WTC11 (cell line): ENCODE results near the gene GJB5. TPM values are rescaled to one million over a fixed set of nuclear protein-coding genes. Genes with fewer than 3 reads are reported as not detected.

Source experiments
- ATAC-seq: fragments of 200-7000 bp; cut with Tn5 transposase; 2 replicates; pipeline ENCODE4 v1.10.0; 2021; ENCODE audit warnings: mild to moderate bottlenecking, moderate library complexity
- CTCF ChIA-PET: fragments of 300-600 bp; sonication (Branson Sonifier 250); formaldehyde crosslinking; loops from one replicate; lab custom pipeline; 2021; ENCODE audit warnings: antibody characterized with exemption; lab: Charles Lee
- POLR2A ChIA-PET: fragments of 350-600 bp; sonication (Branson Sonifier 250); formaldehyde crosslinking; loops from one replicate; lab custom pipeline; 2021; ENCODE audit warnings: antibody characterized with exemption; lab: Charles Lee
- DNase-seq: peaks from one replicate; pipeline ENCODE4 v3.0.0; 2021; ENCODE audit warnings: low spot score
- H3K27ac Mint-ChIP-seq: 2 replicates; pipeline ENCODE4 v1.8.0; 2021; ENCODE audit warnings: mixed read lengths
- H3K27me3 Mint-ChIP-seq: 2 replicates; pipeline ENCODE4 v1.8.0; 2021; ENCODE audit warnings: low read depth, mild to moderate bottlenecking, moderate library complexity, mixed read lengths
- H3K36me3 Mint-ChIP-seq: 2 replicates; pipeline ENCODE4 v1.8.0; 2021; ENCODE audit warnings: mixed read lengths
- H3K4me1 Mint-ChIP-seq: 2 replicates; pipeline ENCODE4 v1.8.0; 2022; ENCODE audit warnings: mixed read lengths
- H3K4me3 Mint-ChIP-seq: 2 replicates; pipeline ENCODE4 v1.8.0; 2021; ENCODE audit warnings: mild to moderate bottlenecking, moderate library complexity, mixed read lengths
- H3K9me3 Mint-ChIP-seq: 2 replicates; pipeline ENCODE4 v1.8.0; 2021; ENCODE audit warnings: mixed read lengths
- CBFB ChIP-seq: sonication (generic); formaldehyde crosslinking; IDR thresholded peaks from 2 replicates; pipeline ENCODE4 v1.8.1; 2022; ENCODE audit warnings: mild to moderate bottlenecking, low read depth, missing genetic modification reagents
- CREB1 ChIP-seq: sonication (generic); formaldehyde crosslinking; IDR thresholded peaks from 2 replicates; pipeline ENCODE4 v1.8.0; 2023; ENCODE audit warnings: mild to moderate bottlenecking, missing genetic modification reagents
- ESRRA ChIP-seq: sonication (generic); formaldehyde crosslinking; IDR thresholded peaks from 2 replicates; pipeline ENCODE4 v1.8.1; 2022; ENCODE audit warnings: mild to moderate bottlenecking, missing genetic modification reagents, borderline replicate concordance
- GRHL2 ChIP-seq: fragments of 250-450 bp; sonication (Bioruptor Pico); IDR thresholded peaks from 2 replicates; pipeline ENCODE4 v1.8.0; 2022; ENCODE audit warnings: mild to moderate bottlenecking, moderate library complexity; ENCODE audit not compliant: insufficient replicate concordance, severe bottlenecking
- GTF2I ChIP-seq: fragments of 250-450 bp; sonication (Bioruptor Pico); conservative IDR thresholded peaks from 2 replicates; pipeline ENCODE4 v1.4.0; 2021; ENCODE audit warnings: mild to moderate bottlenecking
- TP53 ChIP-seq: sonication (generic); formaldehyde crosslinking; IDR thresholded peaks from 2 replicates; pipeline ENCODE4 v1.8.1; 2023; ENCODE audit warnings: mild to moderate bottlenecking, missing genetic modification reagents
- ZNF423 ChIP-seq: fragments of 250-450 bp; sonication (Bioruptor Pico); IDR thresholded peaks from 2 replicates; pipeline ENCODE4 v2.1.2; 2022; ENCODE audit warnings: mild to moderate bottlenecking, moderate library complexity
- ZNF671 ChIP-seq: fragments of 250-450 bp; sonication (Bioruptor Pico); IDR thresholded peaks from 2 replicates; pipeline ENCODE4 v1.8.0; 2021; ENCODE audit warnings: mild to moderate bottlenecking
- total RNA-seq: library from RNA; stranded (reverse); gene quantifications from 3 replicates; pipeline ENCODE4 v1.2.3, GENCODE V29; 2021
- TF ChIP-seq, protein P1 (sequence below): sonication (generic); formaldehyde crosslinking; IDR thresholded peaks from 2 replicates; pipeline ENCODE4 v1.8.0; 2023; ENCODE audit warnings: missing genetic modification reagents, mild to moderate bottlenecking, borderline replicate concordance
- TF ChIP-seq, protein P2 (sequence below): sonication (generic); formaldehyde crosslinking; IDR thresholded peaks from 2 replicates; pipeline ENCODE4 v1.8.1; 2023; ENCODE audit warnings: mild to moderate bottlenecking, moderate library complexity, missing genetic modification reagents
- TF ChIP-seq, protein P3 (sequence below): sonication (generic); formaldehyde crosslinking; IDR thresholded peaks from 2 replicates; pipeline ENCODE4 v1.8.0; 2022; ENCODE audit warnings: mild to moderate bottlenecking, missing genetic modification reagents
- TF ChIP-seq, protein P4 (sequence below): sonication (generic); formaldehyde crosslinking; conservative IDR thresholded peaks from 2 replicates; pipeline ENCODE4 v1.8.1; 2023; ENCODE audit warnings: mild to moderate bottlenecking, low read depth, missing genetic modification reagents, moderate library complexity
- TF ChIP-seq, protein P5 (sequence below): sonication (generic); formaldehyde crosslinking; IDR thresholded peaks from 2 replicates; pipeline ENCODE4 v1.8.0; 2023; ENCODE audit warnings: mild to moderate bottlenecking, missing genetic modification reagents
- TF ChIP-seq, protein P6 (sequence below): fragments of 250-450 bp; sonication (Bioruptor Pico); IDR thresholded peaks from 2 replicates; pipeline ENCODE4 v1.8.0; 2021; ENCODE audit warnings: mild to moderate bottlenecking
- TF ChIP-seq, protein P7 (sequence below): fragments of 200-600 bp; IDR thresholded peaks from 2 replicates; pipeline ENCODE4 v1.8.0; 2022; ENCODE audit warnings: antibody characterized with exemption

GJB5 gene
- total RNA-seq, 1 experiment from 2014 or later: 0.55 TPM

DNA sequence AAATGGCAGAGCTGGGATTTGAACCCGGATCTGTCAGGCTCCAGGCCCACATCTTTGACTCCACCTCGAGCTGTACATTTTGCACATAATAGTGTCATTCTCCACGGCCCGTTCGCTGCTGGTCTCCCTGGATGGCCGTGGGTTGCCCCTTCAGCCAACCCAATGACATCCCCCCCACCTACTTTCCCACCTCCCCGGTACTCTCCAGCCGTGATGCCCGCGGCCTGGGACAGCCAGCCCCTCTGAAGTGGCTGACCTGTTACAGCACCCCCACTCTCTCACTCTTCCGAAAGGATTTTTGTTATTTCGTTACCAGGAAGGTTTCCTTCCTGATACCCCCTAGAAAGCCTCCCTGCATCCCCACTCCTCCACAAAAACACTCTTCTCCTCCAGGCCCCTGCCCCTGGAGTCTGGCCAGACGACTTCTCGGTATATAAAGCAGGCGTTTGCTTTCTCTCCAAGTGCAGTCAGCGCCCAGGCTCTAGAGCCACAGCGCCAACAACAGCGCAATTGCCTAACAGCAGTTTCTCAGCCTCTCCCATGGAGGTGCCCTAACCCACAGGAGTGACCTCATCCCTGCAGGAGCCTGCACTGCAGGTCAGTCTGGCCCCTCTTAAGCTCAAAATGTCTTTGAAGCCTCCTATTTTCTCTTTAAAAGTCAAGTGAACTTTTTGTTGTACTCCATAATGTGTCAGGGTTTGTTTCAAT is 14.5 kb upstream of the GJB5 start (continued):
- TF ChIP-seq, protein P1, sequence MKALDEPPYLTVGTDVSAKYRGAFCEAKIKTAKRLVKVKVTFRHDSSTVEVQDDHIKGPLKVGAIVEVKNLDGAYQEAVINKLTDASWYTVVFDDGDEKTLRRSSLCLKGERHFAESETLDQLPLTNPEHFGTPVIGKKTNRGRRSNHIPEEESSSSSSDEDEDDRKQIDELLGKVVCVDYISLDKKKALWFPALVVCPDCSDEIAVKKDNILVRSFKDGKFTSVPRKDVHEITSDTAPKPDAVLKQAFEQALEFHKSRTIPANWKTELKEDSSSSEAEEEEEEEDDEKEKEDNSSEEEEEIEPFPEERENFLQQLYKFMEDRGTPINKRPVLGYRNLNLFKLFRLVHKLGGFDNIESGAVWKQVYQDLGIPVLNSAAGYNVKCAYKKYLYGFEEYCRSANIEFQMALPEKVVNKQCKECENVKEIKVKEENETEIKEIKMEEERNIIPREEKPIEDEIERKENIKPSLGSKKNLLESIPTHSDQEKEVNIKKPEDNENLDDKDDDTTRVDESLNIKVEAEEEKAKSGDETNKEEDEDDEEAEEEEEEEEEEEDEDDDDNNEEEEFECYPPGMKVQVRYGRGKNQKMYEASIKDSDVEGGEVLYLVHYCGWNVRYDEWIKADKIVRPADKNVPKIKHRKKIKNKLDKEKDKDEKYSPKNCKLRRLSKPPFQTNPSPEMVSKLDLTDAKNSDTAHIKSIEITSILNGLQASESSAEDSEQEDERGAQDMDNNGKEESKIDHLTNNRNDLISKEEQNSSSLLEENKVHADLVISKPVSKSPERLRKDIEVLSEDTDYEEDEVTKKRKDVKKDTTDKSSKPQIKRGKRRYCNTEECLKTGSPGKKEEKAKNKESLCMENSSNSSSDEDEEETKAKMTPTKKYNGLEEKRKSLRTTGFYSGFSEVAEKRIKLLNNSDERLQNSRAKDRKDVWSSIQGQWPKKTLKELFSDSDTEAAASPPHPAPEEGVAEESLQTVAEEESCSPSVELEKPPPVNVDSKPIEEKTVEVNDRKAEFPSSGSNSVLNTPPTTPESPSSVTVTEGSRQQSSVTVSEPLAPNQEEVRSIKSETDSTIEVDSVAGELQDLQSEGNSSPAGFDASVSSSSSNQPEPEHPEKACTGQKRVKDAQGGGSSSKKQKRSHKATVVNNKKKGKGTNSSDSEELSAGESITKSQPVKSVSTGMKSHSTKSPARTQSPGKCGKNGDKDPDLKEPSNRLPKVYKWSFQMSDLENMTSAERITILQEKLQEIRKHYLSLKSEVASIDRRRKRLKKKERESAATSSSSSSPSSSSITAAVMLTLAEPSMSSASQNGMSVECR (CRISPR knock-in tag): no peak
- TF ChIP-seq TP53 (CRISPR knock-in tag): no peak
- no peak for TF ChIP-seq ZNF671 (CRISPR knock-in tag)
- no peak for TF ChIP-seq GRHL2 (CRISPR knock-in tag)
- TF ChIP-seq CBFB (CRISPR knock-in tag): no peak

DNA sequence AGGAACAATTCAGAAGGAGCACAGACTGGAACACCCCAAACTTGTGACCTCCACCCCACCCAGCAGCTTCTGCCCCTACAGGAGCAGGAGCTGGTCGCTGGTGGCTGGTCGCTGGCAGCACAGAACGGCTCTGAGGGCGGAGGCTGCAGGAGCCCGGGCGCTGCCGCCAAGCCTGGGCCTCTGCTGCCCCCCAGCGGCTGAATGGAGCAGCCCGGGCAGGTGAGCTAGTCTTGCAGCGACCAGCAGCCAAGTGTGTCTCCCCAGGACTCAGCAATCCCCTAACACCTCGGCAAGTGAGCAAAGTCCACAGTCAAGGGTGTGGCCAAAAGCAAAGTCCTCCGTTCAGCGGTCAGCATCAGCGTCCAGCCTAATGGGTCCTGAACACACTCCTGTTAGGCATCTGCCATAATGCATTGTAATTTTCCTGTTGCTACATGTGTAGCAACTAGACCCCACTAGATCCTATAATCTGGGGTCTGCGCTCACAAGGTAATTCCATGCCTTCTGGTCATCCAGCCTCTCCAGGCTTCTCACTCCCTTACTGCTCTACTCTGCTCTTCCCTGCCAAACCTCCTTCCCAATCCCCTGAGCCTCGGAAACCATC is 12.1 kb upstream of the GJB5 start:
- peaks cover 8% of the 10 kb centered on the region for H3K27me3 Mint-ChIP-seq
- CTCF ChIA-PET: interaction anchor here (0.6 to 2.6 kb wide), 84 partner anchors 10 to 1110 kb away, joined by 3 to 45 read pairs (median 4); partner anchors contain the start of genes GJB3, GJB4 and GJB5

More for the DNA sequence above, 12.1 kb upstream of the GJB5 start:
- Mint-ChIP-seq H3K27ac (no peak overlapping the region), H3K4me1 (peaks cover 10% of the 10 kb centered on the region), H3K4me3 (no peak overlapping the region), H3K36me3 (no peaks in the 10 kb centered on the region)
- POLR2A ChIA-PET: interaction anchor here (0.7 to 1.1 kb wide), 2 partner anchors 15 to 32 kb away, joined by 3 read pairs; no protein-coding TSS in a partner anchor
- TF ChIP-seq CREB1 (CRISPR knock-in tag): no peak
- no peak for TF ChIP-seq ESRRA
- TF ChIP-seq, protein P2, sequence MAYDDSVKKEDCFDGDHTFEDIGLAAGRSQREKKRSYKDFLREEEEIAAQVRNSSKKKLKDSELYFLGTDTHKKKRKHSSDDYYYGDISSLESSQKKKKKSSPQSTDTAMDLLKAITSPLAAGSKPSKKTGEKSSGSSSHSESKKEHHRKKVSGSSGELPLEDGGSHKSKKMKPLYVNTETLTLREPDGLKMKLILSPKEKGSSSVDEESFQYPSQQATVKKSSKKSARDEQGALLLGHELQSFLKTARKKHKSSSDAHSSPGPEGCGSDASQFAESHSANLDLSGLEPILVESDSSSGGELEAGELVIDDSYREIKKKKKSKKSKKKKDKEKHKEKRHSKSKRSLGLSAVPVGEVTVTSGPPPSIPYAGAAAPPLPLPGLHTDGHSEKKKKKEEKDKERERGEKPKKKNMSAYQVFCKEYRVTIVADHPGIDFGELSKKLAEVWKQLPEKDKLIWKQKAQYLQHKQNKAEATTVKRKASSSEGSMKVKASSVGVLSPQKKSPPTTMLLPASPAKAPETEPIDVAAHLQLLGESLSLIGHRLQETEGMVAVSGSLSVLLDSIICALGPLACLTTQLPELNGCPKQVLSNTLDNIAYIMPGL (CRISPR knock-in tag): peak; percentile 64; the same call in 1 of the 2 replicates
- TF ChIP-seq, protein P3, sequence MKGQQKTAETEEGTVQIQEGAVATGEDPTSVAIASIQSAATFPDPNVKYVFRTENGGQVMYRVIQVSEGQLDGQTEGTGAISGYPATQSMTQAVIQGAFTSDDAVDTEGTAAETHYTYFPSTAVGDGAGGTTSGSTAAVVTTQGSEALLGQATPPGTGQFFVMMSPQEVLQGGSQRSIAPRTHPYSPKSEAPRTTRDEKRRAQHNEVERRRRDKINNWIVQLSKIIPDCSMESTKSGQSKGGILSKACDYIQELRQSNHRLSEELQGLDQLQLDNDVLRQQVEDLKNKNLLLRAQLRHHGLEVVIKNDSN (CRISPR knock-in tag): 0 out of 2 replicates have a peak, but pooled peaks have one; percentile 28
- TF ChIP-seq, protein P4, sequence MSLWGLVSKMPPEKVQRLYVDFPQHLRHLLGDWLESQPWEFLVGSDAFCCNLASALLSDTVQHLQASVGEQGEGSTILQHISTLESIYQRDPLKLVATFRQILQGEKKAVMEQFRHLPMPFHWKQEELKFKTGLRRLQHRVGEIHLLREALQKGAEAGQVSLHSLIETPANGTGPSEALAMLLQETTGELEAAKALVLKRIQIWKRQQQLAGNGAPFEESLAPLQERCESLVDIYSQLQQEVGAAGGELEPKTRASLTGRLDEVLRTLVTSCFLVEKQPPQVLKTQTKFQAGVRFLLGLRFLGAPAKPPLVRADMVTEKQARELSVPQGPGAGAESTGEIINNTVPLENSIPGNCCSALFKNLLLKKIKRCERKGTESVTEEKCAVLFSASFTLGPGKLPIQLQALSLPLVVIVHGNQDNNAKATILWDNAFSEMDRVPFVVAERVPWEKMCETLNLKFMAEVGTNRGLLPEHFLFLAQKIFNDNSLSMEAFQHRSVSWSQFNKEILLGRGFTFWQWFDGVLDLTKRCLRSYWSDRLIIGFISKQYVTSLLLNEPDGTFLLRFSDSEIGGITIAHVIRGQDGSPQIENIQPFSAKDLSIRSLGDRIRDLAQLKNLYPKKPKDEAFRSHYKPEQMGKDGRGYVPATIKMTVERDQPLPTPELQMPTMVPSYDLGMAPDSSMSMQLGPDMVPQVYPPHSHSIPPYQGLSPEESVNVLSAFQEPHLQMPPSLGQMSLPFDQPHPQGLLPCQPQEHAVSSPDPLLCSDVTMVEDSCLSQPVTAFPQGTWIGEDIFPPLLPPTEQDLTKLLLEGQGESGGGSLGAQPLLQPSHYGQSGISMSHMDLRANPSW (CRISPR knock-in tag): no peak
- TF ChIP-seq, protein P5, sequence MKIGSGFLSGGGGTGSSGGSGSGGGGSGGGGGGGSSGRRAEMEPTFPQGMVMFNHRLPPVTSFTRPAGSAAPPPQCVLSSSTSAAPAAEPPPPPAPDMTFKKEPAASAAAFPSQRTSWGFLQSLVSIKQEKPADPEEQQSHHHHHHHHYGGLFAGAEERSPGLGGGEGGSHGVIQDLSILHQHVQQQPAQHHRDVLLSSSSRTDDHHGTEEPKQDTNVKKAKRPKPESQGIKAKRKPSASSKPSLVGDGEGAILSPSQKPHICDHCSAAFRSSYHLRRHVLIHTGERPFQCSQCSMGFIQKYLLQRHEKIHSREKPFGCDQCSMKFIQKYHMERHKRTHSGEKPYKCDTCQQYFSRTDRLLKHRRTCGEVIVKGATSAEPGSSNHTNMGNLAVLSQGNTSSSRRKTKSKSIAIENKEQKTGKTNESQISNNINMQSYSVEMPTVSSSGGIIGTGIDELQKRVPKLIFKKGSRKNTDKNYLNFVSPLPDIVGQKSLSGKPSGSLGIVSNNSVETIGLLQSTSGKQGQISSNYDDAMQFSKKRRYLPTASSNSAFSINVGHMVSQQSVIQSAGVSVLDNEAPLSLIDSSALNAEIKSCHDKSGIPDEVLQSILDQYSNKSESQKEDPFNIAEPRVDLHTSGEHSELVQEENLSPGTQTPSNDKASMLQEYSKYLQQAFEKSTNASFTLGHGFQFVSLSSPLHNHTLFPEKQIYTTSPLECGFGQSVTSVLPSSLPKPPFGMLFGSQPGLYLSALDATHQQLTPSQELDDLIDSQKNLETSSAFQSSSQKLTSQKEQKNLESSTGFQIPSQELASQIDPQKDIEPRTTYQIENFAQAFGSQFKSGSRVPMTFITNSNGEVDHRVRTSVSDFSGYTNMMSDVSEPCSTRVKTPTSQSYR: no peak
- TF ChIP-seq ZNF423 (CRISPR knock-in tag): no peak
- TF ChIP-seq, protein P6, sequence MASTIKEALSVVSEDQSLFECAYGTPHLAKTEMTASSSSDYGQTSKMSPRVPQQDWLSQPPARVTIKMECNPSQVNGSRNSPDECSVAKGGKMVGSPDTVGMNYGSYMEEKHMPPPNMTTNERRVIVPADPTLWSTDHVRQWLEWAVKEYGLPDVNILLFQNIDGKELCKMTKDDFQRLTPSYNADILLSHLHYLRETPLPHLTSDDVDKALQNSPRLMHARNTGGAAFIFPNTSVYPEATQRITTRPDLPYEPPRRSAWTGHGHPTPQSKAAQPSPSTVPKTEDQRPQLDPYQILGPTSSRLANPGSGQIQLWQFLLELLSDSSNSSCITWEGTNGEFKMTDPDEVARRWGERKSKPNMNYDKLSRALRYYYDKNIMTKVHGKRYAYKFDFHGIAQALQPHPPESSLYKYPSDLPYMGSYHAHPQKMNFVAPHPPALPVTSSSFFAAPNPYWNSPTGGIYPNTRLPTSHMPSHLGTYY (CRISPR knock-in tag): no peak
- TF ChIP-seq, protein P7, sequence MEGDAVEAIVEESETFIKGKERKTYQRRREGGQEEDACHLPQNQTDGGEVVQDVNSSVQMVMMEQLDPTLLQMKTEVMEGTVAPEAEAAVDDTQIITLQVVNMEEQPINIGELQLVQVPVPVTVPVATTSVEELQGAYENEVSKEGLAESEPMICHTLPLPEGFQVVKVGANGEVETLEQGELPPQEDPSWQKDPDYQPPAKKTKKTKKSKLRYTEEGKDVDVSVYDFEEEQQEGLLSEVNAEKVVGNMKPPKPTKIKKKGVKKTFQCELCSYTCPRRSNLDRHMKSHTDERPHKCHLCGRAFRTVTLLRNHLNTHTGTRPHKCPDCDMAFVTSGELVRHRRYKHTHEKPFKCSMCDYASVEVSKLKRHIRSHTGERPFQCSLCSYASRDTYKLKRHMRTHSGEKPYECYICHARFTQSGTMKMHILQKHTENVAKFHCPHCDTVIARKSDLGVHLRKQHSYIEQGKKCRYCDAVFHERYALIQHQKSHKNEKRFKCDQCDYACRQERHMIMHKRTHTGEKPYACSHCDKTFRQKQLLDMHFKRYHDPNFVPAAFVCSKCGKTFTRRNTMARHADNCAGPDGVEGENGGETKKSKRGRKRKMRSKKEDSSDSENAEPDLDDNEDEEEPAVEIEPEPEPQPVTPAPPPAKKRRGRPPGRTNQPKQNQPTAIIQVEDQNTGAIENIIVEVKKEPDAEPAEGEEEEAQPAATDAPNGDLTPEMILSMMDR: peak; percentile 90
- no peak for TF ChIP-seq GTF2I
- TF ChIP-seq, all 79 proteins: peak for 3
- peak; percentile 93 for ATAC-seq
- H3K9me3 Mint-ChIP-seq: no peaks in the 10 kb centered on the region
- peak; percentile 92 for DNase-seq
